Posterior cingulate gyrus (tissue), 11 donors: ENCODE measurements around the gene TIMM50.

Source experiments
- DNase-seq, 10 donors: peaks; one replicate each; pipeline versions ENCODE4 v3.0.0 to v3.0.0-alpha.2; 2020 to 2021; ENCODE audit warnings: mixed read lengths in 3 of 10
- intact Hi-C: fragments of 100-400 bp; cut with DNase I; formaldehyde crosslinking; loops from one replicate; pipeline ENCODE4 v1.15.1; 2023

Gene TIMM50

DNA sequence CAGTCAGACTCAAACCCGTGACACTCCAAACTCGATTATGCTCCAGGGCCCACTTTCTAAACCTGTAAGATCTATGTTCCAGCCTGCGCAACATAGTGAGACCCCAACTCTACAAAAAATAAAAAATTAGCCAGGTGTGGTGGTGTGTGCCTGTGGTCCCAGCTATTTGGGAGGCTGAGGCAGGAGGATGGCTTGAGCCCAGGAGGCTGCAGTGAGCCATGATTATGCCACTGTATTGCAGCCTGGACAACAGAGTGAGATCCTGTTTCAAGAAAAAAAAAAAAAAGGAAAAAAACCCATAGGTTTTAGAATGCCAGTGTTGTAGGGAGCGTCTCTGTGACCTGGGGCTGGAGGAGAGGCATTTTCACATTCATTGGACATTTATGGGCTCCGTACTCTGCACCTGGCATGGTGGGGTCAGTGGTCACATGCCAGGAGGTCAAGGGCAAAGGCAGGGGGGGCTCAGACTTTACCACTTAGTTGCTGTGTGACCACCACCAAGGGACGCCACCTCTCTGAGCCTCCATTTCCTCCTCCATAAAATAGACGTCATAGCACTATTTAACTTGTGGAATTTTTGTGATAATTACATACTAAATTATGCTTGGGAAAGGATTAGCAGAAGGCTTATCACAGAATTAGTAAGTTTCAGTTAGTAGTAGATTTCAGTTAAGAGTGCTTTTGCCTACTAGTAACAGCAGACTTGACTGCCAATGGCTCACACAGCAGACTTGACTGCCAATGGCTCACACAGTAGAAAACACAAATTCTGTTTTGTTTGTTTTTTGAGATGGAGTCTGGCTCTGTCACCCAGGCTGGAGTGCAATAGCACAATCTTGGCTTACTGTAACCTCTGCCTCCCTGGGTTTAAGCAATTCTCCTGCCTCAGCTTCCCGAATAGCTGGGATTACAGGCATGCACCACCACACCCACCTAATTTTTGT lies 40.2 kb downstream of the TIMM50 start:
- intact Hi-C loops: no loop called here
- DNase-seq: peak in 1 of 10 donors; percentile 11

DNA sequence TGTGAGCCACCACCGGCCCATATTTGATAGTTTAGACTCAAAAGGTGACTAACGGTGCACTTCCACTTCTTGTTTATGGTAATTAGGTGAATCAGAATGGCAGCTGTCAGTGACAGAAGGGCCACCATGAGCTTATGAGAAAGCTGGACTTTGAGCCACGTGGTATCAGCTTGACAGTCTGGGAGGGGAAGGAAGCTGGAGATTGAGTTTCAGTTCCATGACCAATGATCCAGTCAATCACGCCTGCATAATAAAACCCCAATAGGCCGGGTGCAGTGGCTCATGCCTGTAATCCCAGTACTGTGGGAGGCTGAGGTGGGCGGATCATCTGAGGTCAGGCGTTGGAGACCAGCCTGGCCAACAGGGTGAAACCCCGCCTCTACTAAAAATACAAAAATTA lies 43.9 kb downstream of the TIMM50 start:
- intact Hi-C loops: no loop called here
- DNase-seq: no peak

DNA sequence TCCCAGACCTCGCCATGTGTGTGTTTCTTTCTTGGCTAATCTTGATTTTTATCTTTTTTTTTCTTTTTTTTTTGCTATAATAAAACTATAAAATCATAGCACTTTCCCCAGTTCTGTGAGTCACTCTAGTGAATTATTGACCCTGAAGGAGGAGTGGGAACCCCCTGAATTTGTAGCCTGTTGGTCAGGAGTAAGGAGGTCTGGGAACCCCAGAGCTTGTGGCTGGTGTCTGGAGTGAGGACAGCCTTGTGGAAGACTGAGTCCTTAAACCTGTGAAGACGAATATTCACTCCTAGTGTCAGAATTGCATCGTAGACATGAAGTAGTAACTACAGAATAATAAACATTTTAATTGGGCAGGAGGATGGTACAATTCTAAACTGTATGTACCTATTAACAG lies 44.6 kb downstream of the TIMM50 start:
- DNase-seq: no peak
- intact Hi-C loops: no loop called here

- intact Hi-C loops: loop anchor here (1.0 to 5.0 kb wide), 4 partner anchors 7 to 135 kb away; partner anchors contain the start of gene TIMM50
- peak in 1 of 10 donors; percentile 77 for DNase-seq
Observed at GRCh38 chr19:39531834-39532232, 51.2 kb downstream of the TIMM50 start.

- peak; percentile 84 to 99 (median 92) for DNase-seq
- intact Hi-C loops: loop anchor here (1.0 to 5.0 kb wide), 3 partner anchors 52 to 135 kb away; partner anchors contain the start of gene TIMM50
Observed at GRCh38 chr19:39532233-39533002, 51.8 kb downstream of the TIMM50 start, which contains the start of gene EID2B. TSS of gene EID2B (minus strand) at chr19:39532852. CDS start at chr19:39532802, 50 bp downstream.

- intact Hi-C loops: loop anchor here (2.0 to 5.0 kb wide), 2 partner anchors 52 to 91 kb away; partner anchors contain the start of gene TIMM50
- no peak for DNase-seq
Observed at GRCh38 chr19:39533003-39533512, 52.4 kb downstream of the TIMM50 start.

GRCh38 chr19:39533791-39534190 lies 53.2 kb downstream of the TIMM50 start:
- intact Hi-C loops: loop anchor here (2.0 to 5.0 kb wide), 2 partner anchors 53 to 91 kb away; partner anchors contain the start of gene TIMM50
- no peak for DNase-seq

- intact Hi-C loops: loop anchor here (1.0 kb wide), 1 partner anchor 8 kb away; no protein-coding TSS in a partner anchor
- DNase-seq: no peak
Observed at GRCh38 chr19:39539165-39539517, 58.5 kb downstream of the TIMM50 start.

- DNase-seq: peak; percentile 93 to 99 (median 95)
- intact Hi-C loops: loop anchor here (1.0 to 10.0 kb wide), 2 partner anchors 8 to 305 kb away; partner anchors contain the start of gene FBL
Observed at GRCh38 chr19:39539518-39540332, 59.1 kb downstream of the TIMM50 start, which contains the start of gene EID2. TSS of gene EID2 (minus strand) at chr19:39540161. CDS start at chr19:39540079, 82 bp downstream.

DNA sequence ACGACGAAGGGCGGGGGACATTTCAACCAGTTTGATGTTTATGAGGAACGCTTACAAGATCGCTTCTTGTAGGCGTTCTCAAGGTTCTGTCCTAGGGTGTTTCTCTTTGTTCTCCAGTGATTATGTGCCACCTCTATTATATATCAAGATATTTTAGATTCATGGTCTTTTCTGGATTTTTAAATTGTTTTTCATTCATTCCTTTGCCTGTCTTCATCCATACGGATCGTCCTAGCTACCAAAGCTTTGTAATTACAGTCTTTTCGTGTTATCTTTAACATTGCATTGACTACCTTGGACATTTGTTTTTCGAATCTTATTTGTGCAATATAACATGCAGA lies 59.7 kb downstream of the TIMM50 start:
- intact Hi-C loops: loop anchor here (10.0 kb wide), 1 partner anchor 304 kb away; the partner anchor contains the start of gene FBL
- DNase-seq: no peak
